ENCODE measurements around the gene ACBD4. TPM values are rescaled to one million over a fixed set of nuclear protein-coding genes. Genes with fewer than 3 reads are reported as not detected.
A peak's percentile ranks its signal among the peaks of the same experiment; 100 is the strongest.

ACBD4 gene
- total RNA-seq, 1 experiment from 2014 or later: 7.7 TPM

DNA sequence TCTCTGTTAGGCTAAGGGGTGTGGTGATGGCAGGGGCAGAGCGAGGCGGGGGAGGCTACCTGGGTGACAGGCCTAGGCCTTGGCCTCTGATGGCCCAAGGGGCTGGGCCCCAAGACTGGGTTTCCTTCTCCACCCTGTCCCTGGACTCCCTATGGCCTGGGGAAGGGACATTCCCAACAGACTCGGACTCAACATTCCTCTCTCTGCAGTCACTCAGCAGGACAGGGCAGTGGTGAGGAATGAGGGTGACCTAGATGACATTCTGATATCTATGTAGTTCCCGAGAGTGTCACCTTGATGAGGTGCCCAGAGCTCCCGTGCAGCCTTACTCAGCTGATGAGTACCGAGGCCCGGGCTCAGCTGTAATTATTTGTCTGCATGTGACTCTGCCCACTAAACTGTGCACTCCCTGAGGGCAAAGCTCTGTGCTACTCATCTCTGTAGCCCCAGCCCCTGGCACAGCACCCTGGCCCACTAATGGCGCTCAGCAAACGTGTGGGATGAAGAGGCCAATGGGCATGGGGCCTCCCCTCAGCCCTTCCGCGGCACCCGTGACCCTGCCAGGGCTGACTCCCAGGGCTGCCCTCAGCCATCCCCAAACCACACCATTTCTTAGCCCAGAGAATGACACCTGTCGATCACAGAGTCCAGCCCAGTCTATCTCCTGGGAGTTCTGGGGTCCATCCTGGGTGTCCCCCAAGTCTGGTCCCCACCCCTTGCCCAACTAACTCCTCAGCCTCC, 5.4 kb upstream of the ACBD4 start:
- peak; percentile 47 for ATAC-seq
- no peaks in the 10 kb centered on the region for H3K27me3 ChIP-seq (ENCODE audit: control insufficient read depth, insufficient read depth, low read length)
- peak overlapping the region; percentile 72 to 74 for H3K4me3 ChIP-seq (ENCODE audit: low read depth in 2 of 2, low read length in 2 of 2)
- ChIA-PET CTCF (interaction anchor here (0.5 to 0.7 kb wide), 2 partner anchors 18 to 161 kb away, joined by 3 to 5 read pairs; no protein-coding TSS in a partner anchor), POLR2A (no interaction called here)
- peak overlapping the region; percentile 83 for H3K27ac ChIP-seq (ENCODE audit: low read length)
- in situ Hi-C loops (cut with HindIII; ENCODE audit: low pct_unique_long_range_greater_than_20kb, low sequenced_read_pairs) (no loop called here), intact Hi-C loops (cut with micrococcal nuclease; ENCODE audit: unreplicated experiment) (no loop called here)
- H3K9me3 ChIP-seq (ENCODE audit: control insufficient read depth, insufficient read depth, low read depth, low read length): no peaks in the 10 kb centered on the region
- H3K36me3 ChIP-seq (ENCODE audit: control insufficient read depth, insufficient read depth, low read length): no peaks in the 10 kb centered on the region; the same call in 1 of the 2 replicates
- DNase-seq (ENCODE audit: low read depth, low spot score): no peak
- BruUV-seq (replicated peaks): TSS peak; percentile 78
- H3K4me1 ChIP-seq (ENCODE audit: control insufficient read depth, insufficient read depth, low read length): peaks cover 42% of the 10 kb centered on the region
- no peak for TF ChIP-seq TCF7L2 (IDR thresholded peaks at IDR 0.05; ENCODE audit: low read depth, low read length)
- TF ChIP-seq SIN3A (IDR thresholded peaks at IDR 0.05; ENCODE audit: borderline replicate concordance, insufficient read depth, low read depth, low read length): no peak
- TF ChIP-seq POLR2AphosphoS5 (IDR thresholded peaks at IDR 0.05; ENCODE audit: low read depth, low read length): no peak
- TF ChIP-seq, protein P1, sequence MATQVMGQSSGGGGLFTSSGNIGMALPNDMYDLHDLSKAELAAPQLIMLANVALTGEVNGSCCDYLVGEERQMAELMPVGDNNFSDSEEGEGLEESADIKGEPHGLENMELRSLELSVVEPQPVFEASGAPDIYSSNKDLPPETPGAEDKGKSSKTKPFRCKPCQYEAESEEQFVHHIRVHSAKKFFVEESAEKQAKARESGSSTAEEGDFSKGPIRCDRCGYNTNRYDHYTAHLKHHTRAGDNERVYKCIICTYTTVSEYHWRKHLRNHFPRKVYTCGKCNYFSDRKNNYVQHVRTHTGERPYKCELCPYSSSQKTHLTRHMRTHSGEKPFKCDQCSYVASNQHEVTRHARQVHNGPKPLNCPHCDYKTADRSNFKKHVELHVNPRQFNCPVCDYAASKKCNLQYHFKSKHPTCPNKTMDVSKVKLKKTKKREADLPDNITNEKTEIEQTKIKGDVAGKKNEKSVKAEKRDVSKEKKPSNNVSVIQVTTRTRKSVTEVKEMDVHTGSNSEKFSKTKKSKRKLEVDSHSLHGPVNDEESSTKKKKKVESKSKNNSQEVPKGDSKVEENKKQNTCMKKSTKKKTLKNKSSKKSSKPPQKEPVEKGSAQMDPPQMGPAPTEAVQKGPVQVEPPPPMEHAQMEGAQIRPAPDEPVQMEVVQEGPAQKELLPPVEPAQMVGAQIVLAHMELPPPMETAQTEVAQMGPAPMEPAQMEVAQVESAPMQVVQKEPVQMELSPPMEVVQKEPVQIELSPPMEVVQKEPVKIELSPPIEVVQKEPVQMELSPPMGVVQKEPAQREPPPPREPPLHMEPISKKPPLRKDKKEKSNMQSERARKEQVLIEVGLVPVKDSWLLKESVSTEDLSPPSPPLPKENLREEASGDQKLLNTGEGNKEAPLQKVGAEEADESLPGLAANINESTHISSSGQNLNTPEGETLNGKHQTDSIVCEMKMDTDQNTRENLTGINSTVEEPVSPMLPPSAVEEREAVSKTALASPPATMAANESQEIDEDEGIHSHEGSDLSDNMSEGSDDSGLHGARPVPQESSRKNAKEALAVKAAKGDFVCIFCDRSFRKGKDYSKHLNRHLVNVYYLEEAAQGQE (IDR thresholded peaks at IDR 0.05; ENCODE audit: insufficient read depth in 1 of 2, low read depth in 2 of 2, low read length in 1 of 2): no peak
- TF ChIP-seq CTCF (IDR thresholded peaks at IDR 0.05): no peak

DNA sequence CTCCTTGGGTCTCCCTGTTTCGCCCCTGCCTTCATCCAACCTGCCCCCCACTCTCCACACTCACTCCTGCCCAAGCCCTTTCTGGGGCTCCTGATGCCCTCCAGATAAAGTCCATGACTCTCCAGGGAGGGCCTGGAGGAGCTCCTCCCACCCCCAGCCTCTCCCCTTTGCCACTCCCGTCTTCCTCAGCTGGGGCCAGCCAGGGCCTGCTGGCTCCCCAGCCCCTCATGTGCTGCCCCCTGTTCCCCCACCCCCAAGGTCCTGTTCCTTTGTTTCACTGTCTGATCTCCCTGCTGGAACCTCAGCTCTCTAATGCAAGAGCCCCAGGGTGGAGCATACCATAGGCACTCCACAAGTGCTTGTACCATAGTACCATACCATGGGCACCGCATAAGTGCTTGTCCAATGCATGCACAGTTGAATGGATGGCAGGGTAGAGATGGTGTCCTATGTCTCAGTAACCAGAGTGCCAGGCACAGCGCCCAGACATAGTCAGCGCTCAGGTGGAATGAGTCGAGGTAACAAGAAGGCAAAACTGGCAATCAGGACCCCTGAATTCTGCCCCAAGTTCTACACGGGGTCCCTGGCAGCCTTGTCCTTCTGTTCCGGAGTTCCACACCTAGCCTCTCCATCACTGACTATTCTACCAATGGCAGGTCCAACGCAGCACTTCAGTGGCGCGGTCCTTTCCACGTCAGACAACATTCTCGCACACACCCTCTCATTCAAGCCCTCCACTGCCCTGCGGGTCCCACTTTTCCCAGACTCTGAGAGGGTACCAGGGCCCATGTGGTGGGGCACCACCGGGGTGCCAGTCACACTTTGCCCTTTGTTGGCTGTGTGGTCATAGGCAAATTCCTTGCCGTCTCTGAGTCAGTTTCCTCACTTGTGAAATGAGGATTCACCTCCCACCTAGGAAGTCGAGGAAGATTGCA, 4.5 kb upstream of the ACBD4 start:
- H3K9me3 ChIP-seq (ENCODE audit: control insufficient read depth, insufficient read depth, low read depth, low read length): no peaks in the 10 kb centered on the region
- H3K36me3 ChIP-seq (ENCODE audit: control insufficient read depth, insufficient read depth, low read length): no peaks in the 10 kb centered on the region; the same call in 1 of the 2 replicates
- DNase-seq (ENCODE audit: low read depth, low spot score) (no peak), ATAC-seq (no peak)
- H3K4me3 ChIP-seq (ENCODE audit: low read depth in 2 of 2, low read length in 2 of 2): peak overlapping the region; percentile 72 to 74
- H3K27ac ChIP-seq (ENCODE audit: low read length): peak overlapping the region; percentile 83
- BruUV-seq (replicated peaks): no TSS peak
- H3K4me1 ChIP-seq (ENCODE audit: control insufficient read depth, insufficient read depth, low read length): peaks cover 44% of the 10 kb centered on the region
- no peaks in the 10 kb centered on the region for H3K27me3 ChIP-seq (ENCODE audit: control insufficient read depth, insufficient read depth, low read length)
- ChIA-PET CTCF (interaction anchor here (0.5 to 0.7 kb wide), 4 partner anchors 19 to 162 kb away, joined by 3 to 5 read pairs (median 3); no protein-coding TSS in a partner anchor), POLR2A (no interaction called here)
- in situ Hi-C loops (cut with HindIII; ENCODE audit: low pct_unique_long_range_greater_than_20kb, low sequenced_read_pairs) (no loop called here), intact Hi-C loops (cut with micrococcal nuclease; ENCODE audit: unreplicated experiment) (no loop called here)
- TF ChIP-seq SIN3A (IDR thresholded peaks at IDR 0.05; ENCODE audit: borderline replicate concordance, insufficient read depth, low read depth, low read length): no peak
- TF ChIP-seq, protein P1 (IDR thresholded peaks at IDR 0.05; ENCODE audit: insufficient read depth in 1 of 2, low read depth in 2 of 2, low read length in 1 of 2): no peak

All from Panc1 (cell line).